HepG2 (cell line): ENCODE data around the gene PIP4K2C. TPM values are rescaled to one million over a fixed set of nuclear protein-coding genes. Genes with fewer than 3 reads are reported as not detected.

Source experiments
- FIP1L1 ChIP-seq: fragments of 200-400 bp; formaldehyde crosslinking; IDR thresholded peaks from 2 replicates; pipeline ENCODE4 v1.6.1; 2018; ENCODE audit warnings: low read depth, mild to moderate bottlenecking, low read length, moderate library complexity, borderline replicate concordance; ENCODE audit not compliant: insufficient read depth
- GPN1 ChIP-seq: sonication (generic); formaldehyde crosslinking; IDR thresholded peaks from 2 replicates; pipeline ENCODE4 v1.5.1; 2020; ENCODE audit warnings: missing genetic modification reagents, borderline replicate concordance
- NFYB ChIP-seq: sonication (generic); formaldehyde crosslinking; IDR thresholded peaks from 2 replicates; pipeline ENCODE4 v1.4.0; 2020; ENCODE audit warnings: missing genetic modification reagents
- PHB2 ChIP-seq: fragments of 450-650 bp; IDR thresholded peaks from 2 replicates; pipeline ENCODE4 v1.6.1; 2018; ENCODE audit not compliant: partially characterized antibody
- RAD51 ChIP-seq: fragments of 450-650 bp; IDR thresholded peaks from 2 replicates; pipeline ENCODE4 v1.6.1; 2016; ENCODE audit warnings: borderline replicate concordance
- SCMH1 ChIP-seq: sonication (generic); formaldehyde crosslinking; IDR thresholded peaks from 2 replicates; pipeline ENCODE4 v1.9.0; 2021; ENCODE audit warnings: missing genetic modification reagents, mild to moderate bottlenecking, borderline replicate concordance
- ZFP36L1 ChIP-seq: sonication (generic); formaldehyde crosslinking; IDR thresholded peaks from 2 replicates; pipeline ENCODE4 v1.8.0; 2022; ENCODE audit warnings: mild to moderate bottlenecking, missing genetic modification reagents, moderate library complexity
- ZNF121 ChIP-seq: sonication (generic); formaldehyde crosslinking; IDR thresholded peaks from 2 replicates; pipeline ENCODE4 v1.5.0; 2020; ENCODE audit warnings: mild to moderate bottlenecking, missing genetic modification reagents
- ZNF256 ChIP-seq: sonication (generic); formaldehyde crosslinking; conservative IDR thresholded peaks from 2 replicates; pipeline ENCODE4 v1.4.0; 2020; ENCODE audit warnings: missing genetic modification reagents
- ZNF263 ChIP-seq: sonication (generic); formaldehyde crosslinking; IDR thresholded peaks from 2 replicates; pipeline ENCODE4 v1.4.0; 2020; ENCODE audit warnings: missing genetic modification reagents
- ZNF709 ChIP-seq: sonication (generic); formaldehyde crosslinking; IDR thresholded peaks from 2 replicates; pipeline ENCODE4 v1.5.0; 2020; ENCODE audit warnings: mild to moderate bottlenecking, missing genetic modification reagents
- ZNF775 ChIP-seq: sonication (generic); formaldehyde crosslinking; IDR thresholded peaks from 2 replicates; pipeline ENCODE4 v1.4.0; 2020; ENCODE audit warnings: missing genetic modification reagents, mild to moderate bottlenecking, moderate library complexity, borderline replicate concordance
- ZSCAN30 ChIP-seq: sonication (generic); formaldehyde crosslinking; IDR thresholded peaks from 2 replicates; pipeline ENCODE4 v1.5.0; 2020; ENCODE audit warnings: mild to moderate bottlenecking, missing genetic modification reagents
- polyA plus RNA-seq, 8 experiments: library from polyadenylated mRNA; depleted of rRNA in 3 of 8; stranded (reverse) in 7 of 8; unstranded in 1 of 8; fragments of >200 nt; fragmentation: Illumina TruSeq in 4 of 8; extraction: Trizol in 4 of 8; gene quantifications; 2 replicates each; pipeline versions ENCODE4 v1.2.1 to v1.2.3, GENCODE V29; 2011 to 2016; ENCODE audit warnings: low read depth in 4 of 8, missing spikeins in 1 of 8, mixed read lengths in 1 of 8; ENCODE audit not compliant: insufficient read depth in 1 of 8
- total RNA-seq, 5 experiments: library from RNA; depleted of rRNA; stranded (reverse); fragments of >200 nt; fragmentation: Illumina TruSeq; extraction: Trizol; gene quantifications; 2 replicates each; pipeline ENCODE4 v1.2.3, GENCODE V29; 2016; ENCODE audit warnings: low read depth in 1 of 5
- TF ChIP-seq, protein P1 (sequence below): sonication (generic); formaldehyde crosslinking; IDR thresholded peaks from 2 replicates; pipeline ENCODE4 v1.4.0; 2020; ENCODE audit warnings: mild to moderate bottlenecking, missing genetic modification reagents
- TF ChIP-seq, protein P2 (sequence below): sonication (generic); formaldehyde crosslinking; conservative IDR thresholded peaks from 2 replicates; pipeline ENCODE4 v1.8.1; 2023; ENCODE audit warnings: missing genetic modification reagents
- TF ChIP-seq, protein P3 (sequence below): sonication (generic); formaldehyde crosslinking; conservative IDR thresholded peaks from 2 replicates; pipeline ENCODE4 v1.8.0; 2022; ENCODE audit warnings: mild to moderate bottlenecking, moderate library complexity, missing genetic modification reagents
- TF ChIP-seq, protein P4 (sequence below), 2 experiments: fragments of 450-650 bp in 1 of 2; sonication (generic) in 1 of 2; formaldehyde crosslinking; IDR thresholded peaks; 2 replicates each; pipeline versions ENCODE4 v1.5.0 to v1.8.0; 2020 to 2022; ENCODE audit warnings: mild to moderate bottlenecking in 1 of 2, missing genetic modification reagents in 1 of 2
- TF ChIP-seq, protein P5 (sequence below): sonication (generic); formaldehyde crosslinking; IDR thresholded peaks from 2 replicates; pipeline ENCODE4 v1.5.1; 2020; ENCODE audit warnings: missing genetic modification reagents, mild to moderate bottlenecking, borderline replicate concordance
- TF ChIP-seq, protein P6 (sequence below): sonication (generic); formaldehyde crosslinking; IDR thresholded peaks from 2 replicates; pipeline ENCODE4 v1.4.0; 2020; ENCODE audit warnings: missing genetic modification reagents

The PIP4K2C gene
- total and polyA plus RNA-seq, 2 of the 13 experiments (the other 11 are each of a cell fraction or from before 2014, with no cell fraction given): 23.3 to 26.4 TPM

DNA sequence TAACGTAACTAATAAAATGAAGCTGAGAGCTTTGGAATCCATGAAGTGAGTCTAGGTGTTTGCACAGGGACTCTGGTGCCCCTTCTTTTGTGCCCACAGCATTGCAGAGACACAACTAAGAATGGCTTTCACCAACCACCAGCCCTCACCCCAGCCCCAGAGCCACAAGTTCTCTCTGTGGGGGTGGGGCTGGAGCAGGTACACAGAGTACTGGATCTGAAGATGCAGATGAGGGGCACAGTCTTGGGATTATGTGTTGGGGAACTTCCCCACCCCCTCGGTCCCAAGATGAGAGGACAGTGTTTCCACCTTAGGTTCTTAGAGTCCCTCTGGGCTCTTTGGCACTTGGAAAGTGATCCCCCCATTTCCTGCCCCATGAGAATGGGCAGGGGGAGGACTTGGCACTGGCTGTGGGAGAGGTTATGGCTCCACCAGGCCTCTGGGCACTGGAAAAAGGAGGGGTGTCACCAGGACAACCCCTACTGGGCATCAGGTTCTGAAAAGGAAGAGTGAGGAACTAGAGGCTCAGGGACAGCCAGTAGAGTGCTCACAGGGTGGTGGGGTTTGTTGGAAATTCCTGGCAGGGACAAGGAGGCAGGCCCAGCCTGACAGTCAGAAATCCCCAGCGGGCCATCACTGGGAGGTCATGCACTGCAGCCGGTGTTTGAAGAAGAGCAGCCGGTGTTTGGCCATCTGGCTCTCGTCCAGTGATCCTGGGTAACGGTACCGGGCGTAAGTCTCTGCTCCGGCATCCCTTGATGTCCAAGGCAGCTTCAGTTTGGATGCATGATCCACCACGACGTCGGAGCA lies 35.3 kb downstream of the PIP4K2C start (continued):
- TF ChIP-seq, protein P1, sequence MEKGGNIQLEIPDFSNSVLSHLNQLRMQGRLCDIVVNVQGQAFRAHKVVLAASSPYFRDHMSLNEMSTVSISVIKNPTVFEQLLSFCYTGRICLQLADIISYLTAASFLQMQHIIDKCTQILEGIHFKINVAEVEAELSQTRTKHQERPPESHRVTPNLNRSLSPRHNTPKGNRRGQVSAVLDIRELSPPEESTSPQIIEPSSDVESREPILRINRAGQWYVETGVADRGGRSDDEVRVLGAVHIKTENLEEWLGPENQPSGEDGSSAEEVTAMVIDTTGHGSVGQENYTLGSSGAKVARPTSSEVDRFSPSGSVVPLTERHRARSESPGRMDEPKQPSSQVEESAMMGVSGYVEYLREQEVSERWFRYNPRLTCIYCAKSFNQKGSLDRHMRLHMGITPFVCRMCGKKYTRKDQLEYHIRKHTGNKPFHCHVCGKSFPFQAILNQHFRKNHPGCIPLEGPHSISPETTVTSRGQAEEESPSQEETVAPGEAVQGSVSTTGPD (CRISPR knock-in tag): no peak
- TF ChIP-seq ZNF256 (CRISPR knock-in tag): no peak
- TF ChIP-seq, protein P2, sequence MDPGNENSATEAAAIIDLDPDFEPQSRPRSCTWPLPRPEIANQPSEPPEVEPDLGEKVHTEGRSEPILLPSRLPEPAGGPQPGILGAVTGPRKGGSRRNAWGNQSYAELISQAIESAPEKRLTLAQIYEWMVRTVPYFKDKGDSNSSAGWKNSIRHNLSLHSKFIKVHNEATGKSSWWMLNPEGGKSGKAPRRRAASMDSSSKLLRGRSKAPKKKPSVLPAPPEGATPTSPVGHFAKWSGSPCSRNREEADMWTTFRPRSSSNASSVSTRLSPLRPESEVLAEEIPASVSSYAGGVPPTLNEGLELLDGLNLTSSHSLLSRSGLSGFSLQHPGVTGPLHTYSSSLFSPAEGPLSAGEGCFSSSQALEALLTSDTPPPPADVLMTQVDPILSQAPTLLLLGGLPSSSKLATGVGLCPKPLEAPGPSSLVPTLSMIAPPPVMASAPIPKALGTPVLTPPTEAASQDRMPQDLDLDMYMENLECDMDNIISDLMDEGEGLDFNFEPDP (CRISPR knock-in tag): 0 out of 2 replicates have a peak, but pooled peaks have one; percentile 25
- TF ChIP-seq ZFP36L1 (CRISPR knock-in tag): no peak
- TF ChIP-seq GPN1 (CRISPR knock-in tag): no peak
- TF ChIP-seq FIP1L1: no peak
- TF ChIP-seq SCMH1 (CRISPR knock-in tag): no peak
- no peak for TF ChIP-seq ZNF775
- TF ChIP-seq ZSCAN30 (CRISPR knock-in tag): no peak
- TF ChIP-seq PHB2: no peak
- TF ChIP-seq ZNF709: no peak
- TF ChIP-seq, protein P3, sequence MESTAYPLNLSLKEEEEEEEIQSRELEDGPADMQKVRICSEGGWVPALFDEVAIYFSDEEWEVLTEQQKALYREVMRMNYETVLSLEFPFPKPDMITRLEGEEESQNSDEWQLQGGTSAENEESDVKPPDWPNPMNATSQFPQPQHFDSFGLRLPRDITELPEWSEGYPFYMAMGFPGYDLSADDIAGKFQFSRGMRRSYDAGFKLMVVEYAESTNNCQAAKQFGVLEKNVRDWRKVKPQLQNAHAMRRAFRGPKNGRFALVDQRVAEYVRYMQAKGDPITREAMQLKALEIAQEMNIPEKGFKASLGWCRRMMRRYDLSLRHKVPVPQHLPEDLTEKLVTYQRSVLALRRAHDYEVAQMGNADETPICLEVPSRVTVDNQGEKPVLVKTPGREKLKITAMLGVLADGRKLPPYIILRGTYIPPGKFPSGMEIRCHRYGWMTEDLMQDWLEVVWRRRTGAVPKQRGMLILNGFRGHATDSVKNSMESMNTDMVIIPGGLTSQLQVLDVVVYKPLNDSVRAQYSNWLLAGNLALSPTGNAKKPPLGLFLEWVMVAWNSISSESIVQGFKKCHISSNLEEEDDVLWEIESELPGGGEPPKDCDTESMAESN: no peak
- TF ChIP-seq, protein P4, sequence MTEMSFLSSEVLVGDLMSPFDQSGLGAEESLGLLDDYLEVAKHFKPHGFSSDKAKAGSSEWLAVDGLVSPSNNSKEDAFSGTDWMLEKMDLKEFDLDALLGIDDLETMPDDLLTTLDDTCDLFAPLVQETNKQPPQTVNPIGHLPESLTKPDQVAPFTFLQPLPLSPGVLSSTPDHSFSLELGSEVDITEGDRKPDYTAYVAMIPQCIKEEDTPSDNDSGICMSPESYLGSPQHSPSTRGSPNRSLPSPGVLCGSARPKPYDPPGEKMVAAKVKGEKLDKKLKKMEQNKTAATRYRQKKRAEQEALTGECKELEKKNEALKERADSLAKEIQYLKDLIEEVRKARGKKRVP (CRISPR knock-in tag; IDR thresholded peaks at IDR 0.05): no peak
- TF ChIP-seq RAD51: no peak
- no peak for TF ChIP-seq ZNF121 (CRISPR knock-in tag)
- TF ChIP-seq, protein P5, sequence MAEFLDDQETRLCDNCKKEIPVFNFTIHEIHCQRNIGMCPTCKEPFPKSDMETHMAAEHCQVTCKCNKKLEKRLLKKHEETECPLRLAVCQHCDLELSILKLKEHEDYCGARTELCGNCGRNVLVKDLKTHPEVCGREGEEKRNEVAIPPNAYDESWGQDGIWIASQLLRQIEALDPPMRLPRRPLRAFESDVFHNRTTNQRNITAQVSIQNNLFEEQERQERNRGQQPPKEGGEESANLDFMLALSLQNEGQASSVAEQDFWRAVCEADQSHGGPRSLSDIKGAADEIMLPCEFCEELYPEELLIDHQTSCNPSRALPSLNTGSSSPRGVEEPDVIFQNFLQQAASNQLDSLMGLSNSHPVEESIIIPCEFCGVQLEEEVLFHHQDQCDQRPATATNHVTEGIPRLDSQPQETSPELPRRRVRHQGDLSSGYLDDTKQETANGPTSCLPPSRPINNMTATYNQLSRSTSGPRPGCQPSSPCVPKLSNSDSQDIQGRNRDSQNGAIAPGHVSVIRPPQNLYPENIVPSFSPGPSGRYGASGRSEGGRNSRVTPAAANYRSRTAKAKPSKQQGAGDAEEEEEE (CRISPR knock-in tag): no peak
- no peak for TF ChIP-seq ZNF263
- TF ChIP-seq, protein P6, sequence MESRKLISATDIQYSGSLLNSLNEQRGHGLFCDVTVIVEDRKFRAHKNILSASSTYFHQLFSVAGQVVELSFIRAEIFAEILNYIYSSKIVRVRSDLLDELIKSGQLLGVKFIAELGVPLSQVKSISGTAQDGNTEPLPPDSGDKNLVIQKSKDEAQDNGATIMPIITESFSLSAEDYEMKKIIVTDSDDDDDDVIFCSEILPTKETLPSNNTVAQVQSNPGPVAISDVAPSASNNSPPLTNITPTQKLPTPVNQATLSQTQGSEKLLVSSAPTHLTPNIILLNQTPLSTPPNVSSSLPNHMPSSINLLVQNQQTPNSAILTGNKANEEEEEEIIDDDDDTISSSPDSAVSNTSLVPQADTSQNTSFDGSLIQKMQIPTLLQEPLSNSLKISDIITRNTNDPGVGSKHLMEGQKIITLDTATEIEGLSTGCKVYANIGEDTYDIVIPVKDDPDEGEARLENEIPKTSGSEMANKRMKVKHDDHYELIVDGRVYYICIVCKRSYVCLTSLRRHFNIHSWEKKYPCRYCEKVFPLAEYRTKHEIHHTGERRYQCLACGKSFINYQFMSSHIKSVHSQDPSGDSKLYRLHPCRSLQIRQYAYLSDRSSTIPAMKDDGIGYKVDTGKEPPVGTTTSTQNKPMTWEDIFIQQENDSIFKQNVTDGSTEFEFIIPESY: peak; percentile 27; the same call in 1 of the 2 replicates
- TF ChIP-seq NFYB (CRISPR knock-in tag): no peak
